SK-N-SH (cell line): ENCODE results near the gene TUBB2B. TPM values are rescaled to one million over a fixed set of nuclear protein-coding genes. Genes with fewer than 3 reads are reported as not detected.
A peak's percentile ranks its signal among the peaks of the same experiment; 100 is the strongest.

Source experiments
- CTCF ChIA-PET: fragments of 300-600, 350-600 bp; formaldehyde crosslinking; extraction: SDS; loops from one replicate; lab custom pipeline; 2021; lab: Yijun Ruan, JAX
- POLR2A ChIA-PET: fragments of 350-600 bp; sonication (Branson Sonifier 250); formaldehyde crosslinking; extraction: SDS; loops from one replicate; lab custom pipeline; 2020; ENCODE audit warnings: antibody characterized with exemption, inconsistent platforms; lab: Yijun Ruan, JAX
- DNase-seq: peaks from one replicate; pipeline ENCODE4 v3.0.0; 2012
- H2AFZ ChIP-seq: fragments of 200-600 bp; sonication (generic); 2 replicates; pipeline ENCODE4 v1.8.1; 2016; ENCODE audit warnings: antibody characterized with exemption, mild to moderate bottlenecking, low read depth
- H3F3A ChIP-seq: fragments of 200-600 bp; sonication (generic); replicated peaks from 2 replicates; pipeline ENCODE3; 2016; ENCODE audit warnings: antibody characterized with exemption, mild to moderate bottlenecking; ENCODE audit not compliant: insufficient read depth
- H3K27ac ChIP-seq, 2 experiments: fragments of 200-500 bp in 1 of 2; fragments of 200-600 bp in 1 of 2; sonication (Bioruptor generic) in 1 of 2; sonication (generic), shearing (Covaris generic) in 1 of 2; 2 replicates each; pipeline versions ENCODE4 v1.5.1 to v1.6.1; 2014 to 2016; ENCODE audit warnings: low read depth in 2 of 2, inconsistent platforms in 1 of 2, low read length in 1 of 2, mild to moderate bottlenecking in 1 of 2, mixed read lengths in 1 of 2
- H3K27me3 ChIP-seq: fragments of 200-600 bp; sonication (generic), shearing (Covaris generic); 2 replicates; pipeline ENCODE4 v1.6.1; 2016; ENCODE audit warnings: mixed run types; ENCODE audit not compliant: insufficient read depth
- H3K36me3 ChIP-seq, 2 experiments: fragments of 200-500 bp in 1 of 2; fragments of 200-600 bp in 1 of 2; sonication (Bioruptor generic) in 1 of 2; sonication (generic) in 1 of 2; replicated peaks in 1 of 2; 2 replicates each; pipeline versions ENCODE3 to v1.5.1; 2014 to 2016; ENCODE audit warnings: low read length in 1 of 2, mild to moderate bottlenecking in 1 of 2; ENCODE audit not compliant: insufficient read depth in 2 of 2, control insufficient read depth in 1 of 2
- H3K4me1 ChIP-seq, 2 experiments: fragments of 200-500 bp in 1 of 2; fragments of 200-600 bp in 1 of 2; sonication (Bioruptor generic) in 1 of 2; sonication (generic), shearing (Covaris generic) in 1 of 2; 2 replicates each; pipeline versions ENCODE4 v1.5.1 to v1.6.1; 2014 to 2016; ENCODE audit warnings: low read depth in 1 of 2, low read length in 1 of 2, mixed run types in 1 of 2; ENCODE audit not compliant: insufficient read depth in 2 of 2, control insufficient read depth in 1 of 2
- H3K4me2 ChIP-seq: fragments of 200-600 bp; sonication (generic), shearing (Covaris generic); 2 replicates; pipeline ENCODE4 v1.6.1; 2017; ENCODE audit warnings: mixed run types
- H3K4me3 ChIP-seq, 2 experiments: fragments of 200-500 bp in 1 of 2; fragments of 200-600 bp in 1 of 2; sonication (Bioruptor generic) in 1 of 2; sonication (generic), shearing (Covaris generic) in 1 of 2; 2 replicates each; pipeline versions ENCODE4 v1.5.1 to v1.8.1; 2014 to 2016; ENCODE audit warnings: low read depth in 2 of 2, inconsistent platforms in 1 of 2, low read length in 1 of 2, mild to moderate bottlenecking in 1 of 2, mixed read lengths in 1 of 2, moderate library complexity in 1 of 2
- H3K79me2 ChIP-seq: fragments of 200-600 bp; sonication (generic); 2 replicates; pipeline ENCODE4 v1.8.1; 2017; ENCODE audit warnings: mild to moderate bottlenecking; ENCODE audit not compliant: insufficient read depth
- H3K9ac ChIP-seq: fragments of 200-600 bp; sonication (generic); 2 replicates; pipeline ENCODE4 v1.6.1; 2017; ENCODE audit warnings: mixed run types
- H3K9me2 ChIP-seq: fragments of 200-600 bp; sonication (generic); 2 replicates; pipeline ENCODE4 v1.6.1; 2017; ENCODE audit warnings: mixed run types
- H3K9me3 ChIP-seq: fragments of 200-600 bp; sonication (generic); 2 replicates; pipeline ENCODE4 v1.6.1; 2017; ENCODE audit warnings: mixed run types, mild to moderate bottlenecking, moderate library complexity
- H4K20me1 ChIP-seq: fragments of 200-600 bp; sonication (generic); 2 replicates; pipeline ENCODE4 v1.6.1; 2017; ENCODE audit warnings: mild to moderate bottlenecking, mixed run types; ENCODE audit not compliant: insufficient read depth
- CHD2 ChIP-seq: fragments of 150-350 bp; IDR thresholded peaks from 2 replicates; pipeline ENCODE4 v1.6.1; 2018; ENCODE audit warnings: low read length; ENCODE audit not compliant: partially characterized antibody
- CTCF ChIP-seq: fragments of 200-600 bp; sonication (generic); IDR thresholded peaks from 2 replicates; pipeline ENCODE4 v1.6.1; 2017; ENCODE audit warnings: antibody characterized with exemption, mild to moderate bottlenecking, moderate library complexity
- ELF1 ChIP-seq: IDR thresholded peaks from 2 replicates; pipeline ENCODE4 v1.4.0; 2012
- FOXJ3 ChIP-seq: sonication (generic); formaldehyde crosslinking; IDR thresholded peaks from 2 replicates; pipeline ENCODE4 v1.5.1; 2020; ENCODE audit warnings: mild to moderate bottlenecking, missing genetic modification reagents
- GABPA ChIP-seq: IDR thresholded peaks from 2 replicates; pipeline ENCODE4 v1.4.0; 2012; ENCODE audit warnings: low read depth, mild to moderate bottlenecking
- GATA2 ChIP-seq: sonication (generic); formaldehyde crosslinking; IDR thresholded peaks from 2 replicates; pipeline ENCODE4 v1.5.0; 2020; ENCODE audit warnings: mild to moderate bottlenecking, missing genetic modification reagents
- MAX ChIP-seq: IDR thresholded peaks from 2 replicates; pipeline ENCODE4 v1.4.0; 2012; ENCODE audit warnings: low read depth
- NRF1 ChIP-seq: IDR thresholded peaks from 2 replicates; pipeline ENCODE4 v1.6.1; 2012; ENCODE audit warnings: low read depth, mild to moderate bottlenecking, low read length
- RCOR1 ChIP-seq: fragments of 150-350 bp; IDR thresholded peaks from 2 replicates; pipeline ENCODE4 v1.6.1; 2017; ENCODE audit warnings: antibody characterized with exemption, low read length
- RFX5 ChIP-seq: IDR thresholded peaks from 2 replicates; pipeline ENCODE4 v1.6.1; 2012; ENCODE audit warnings: mild to moderate bottlenecking, improper control_type of control experiment, low read length
- TEAD4 ChIP-seq: IDR thresholded peaks from 2 replicates; pipeline ENCODE4 v1.4.0; 2012; ENCODE audit warnings: mild to moderate bottlenecking, borderline replicate concordance; ENCODE audit not compliant: insufficient read depth
- USF1 ChIP-seq: IDR thresholded peaks from 2 replicates; pipeline ENCODE4 v1.4.0; 2012; ENCODE audit warnings: low read depth, borderline replicate concordance
- WGBS: methylation state at CpG from one replicate; pipeline ENCODE4 v1.1.6; 2017; ENCODE audit warnings: low lambda C conversion rate; 5-methylcytosine and 5-hydroxymethylcytosine counted together
- polyA plus RNA-seq, 3 experiments: library from polyadenylated mRNA; depleted of rRNA; stranded (reverse); fragments of >200 nt; gene quantifications; 2 replicates each; pipeline ENCODE4 v1.2.3, GENCODE V29; 2012

TUBB2B gene
- polyA plus RNA-seq, 1 of the 3 experiments (the other 2 are of a cell fraction): 162 TPM

GRCh38 chr6:3260772-3261517 lies 33.5 kb upstream of the TUBB2B start:
- 83% methylated on average over 16 of the region's 17 CpGs for WGBS
- H3K36me3 ChIP-seq: peaks cover 3 to 21% of the 10 kb centered on the region in 2 experiments
- H3K9me2 ChIP-seq: no peaks in the 10 kb centered on the region
- H3K79me2 ChIP-seq: peaks cover 60% of the 10 kb centered on the region
- POLR2A ChIA-PET: no interaction called here
- peak overlapping the region; percentile 57 for H3K4me2 ChIP-seq
- DNase-seq: no peak
- peaks cover 6 to 23% of the 10 kb centered on the region in 2 experiments; a peak in 1 of 4 replicates for H3K4me1 ChIP-seq
- peaks cover 20% of the 10 kb centered on the region for H4K20me1 ChIP-seq
- H3K9me3 ChIP-seq: no peaks in the 10 kb centered on the region
- no peak overlapping the region for H3K9ac ChIP-seq
- no peak overlapping the region; a peak in 1 of 4 replicates for H3K27ac ChIP-seq
- H3F3A ChIP-seq: no peaks in the 10 kb centered on the region
- H3K4me3 ChIP-seq: no peak overlapping the region
- H3K27me3 ChIP-seq: no peaks in the 10 kb centered on the region; the same call in 1 of the 2 replicates
- H2AFZ ChIP-seq: no peak overlapping the region
- CTCF ChIA-PET: interaction anchor here (0.8 to 7.5 kb wide), 6 partner anchors 12 to 482 kb away, joined by 4 to 48 read pairs (median 6); no protein-coding TSS in a partner anchor
- TF ChIP-seq CHD2 (no peak), ELF1 (no peak), MAX (no peak), CTCF (no peak), FOXJ3 (no peak), GABPA (no peak), GATA2 (CRISPR knock-in tag) (no peak), TEAD4 (no peak), NRF1 (no peak), RFX5 (no peak), RCOR1 (no peak)

GRCh38 chr6:3260296-3260695 lies 32.8 kb upstream of the TUBB2B start:
- Histone ChIP-seq H3K79me2 (peaks cover 57% of the 10 kb centered on the region), H3K4me3 (no peak overlapping the region), H3K27ac (no peak overlapping the region), H3K9me2 (no peaks in the 10 kb centered on the region), H3K4me1 (peaks cover 6 to 23% of the 10 kb centered on the region in 2 experiments; a peak in 1 of 4 replicates), H3K27me3 (no peaks in the 10 kb centered on the region; the same call in 1 of the 2 replicates), H3K4me2 (peak overlapping the region; percentile 57), H2AFZ (no peak overlapping the region), H3K9ac (no peak overlapping the region), H3K9me3 (no peaks in the 10 kb centered on the region), H4K20me1 (peaks cover 20% of the 10 kb centered on the region), H3F3A (no peaks in the 10 kb centered on the region), H3K36me3 (peaks cover 0 to 21% of the 10 kb centered on the region in 2 experiments)
- no peak for TF ChIP-seq CTCF
- TF ChIP-seq CHD2: no peak
- no peak for TF ChIP-seq GABPA
- TF ChIP-seq USF1: no peak
- WGBS: 93% methylated on average over 14 of the region's 14 CpGs
- ChIA-PET CTCF (interaction anchor here (1.0 to 7.5 kb wide), 6 partner anchors 11 to 483 kb away, joined by 3 to 48 read pairs (median 6); no protein-coding TSS in a partner anchor), POLR2A (interaction anchor here (1.2 to 3.0 kb wide), 4 partner anchors 9 to 761 kb away, joined by 5 to 21 read pairs (median 6); a partner anchor contains a TSS)
- no peak for DNase-seq
